ENCODE data around the gene MNX1.
A peak's percentile ranks its signal among the peaks of the same experiment; 100 is the strongest.

MNX1 gene

GRCh38 chr7:157054927-157055326, 44.5 kb upstream of the MNX1 start:
- no peak for DNase-seq (ENCODE audit: low read depth, low spot score)
- no peak for TF ChIP-seq CTCF (IDR thresholded peaks at IDR 0.05; ENCODE audit: low read depth, low read length)
- in situ Hi-C loops (cut with HindIII; ENCODE audit: low sequenced_read_pairs) = no loop called here
- no peak overlapping the region for H3K4me3 ChIP-seq (ENCODE audit: low read depth, low read length)

- in situ Hi-C loops (cut with HindIII; ENCODE audit: low sequenced_read_pairs) = no loop called here
- H3K4me3 ChIP-seq (ENCODE audit: low read depth, low read length) = no peak overlapping the region
- no peak for DNase-seq (ENCODE audit: low read depth, low spot score)
- TF ChIP-seq CTCF (IDR thresholded peaks at IDR 0.05; ENCODE audit: low read depth, low read length) = no peak
Measured at GRCh38 chr7:157053118-157053517, 42.7 kb upstream of the MNX1 start.

GRCh38 chr7:157047148-157047547, 36.7 kb upstream of the MNX1 start:
- no peak overlapping the region for H3K4me3 ChIP-seq (ENCODE audit: low read depth, low read length)
- in situ Hi-C loops (cut with HindIII; ENCODE audit: low sequenced_read_pairs) = no loop called here
- DNase-seq (ENCODE audit: low read depth, low spot score) = no peak
- TF ChIP-seq CTCF (IDR thresholded peaks at IDR 0.05; ENCODE audit: low read depth, low read length) = no peak

GRCh38 chr7:157046681-157047080, 36.2 kb upstream of the MNX1 start:
- no peak overlapping the region for H3K4me3 ChIP-seq (ENCODE audit: low read depth, low read length)
- peak; percentile 33 for DNase-seq (ENCODE audit: low read depth, low spot score)
- in situ Hi-C loops (cut with HindIII; ENCODE audit: low sequenced_read_pairs) = no loop called here
- TF ChIP-seq CTCF (IDR thresholded peaks at IDR 0.05; ENCODE audit: low read depth, low read length) = no peak

- in situ Hi-C loops (cut with HindIII; ENCODE audit: low sequenced_read_pairs) = no loop called here
- TF ChIP-seq CTCF (IDR thresholded peaks at IDR 0.05; ENCODE audit: low read depth, low read length) = no peak
- no peak overlapping the region for H3K4me3 ChIP-seq (ENCODE audit: low read depth, low read length)
- DNase-seq (ENCODE audit: low read depth, low spot score) = no peak
Measured at GRCh38 chr7:157044943-157045660, 34.6 kb upstream of the MNX1 start.

- in situ Hi-C loops (cut with HindIII; ENCODE audit: low sequenced_read_pairs) = no loop called here
- no peak overlapping the region for H3K4me3 ChIP-seq (ENCODE audit: low read depth, low read length)
- peak; percentile 53 for DNase-seq (ENCODE audit: low read depth, low spot score)
- TF ChIP-seq CTCF (IDR thresholded peaks at IDR 0.05; ENCODE audit: low read depth, low read length) = no peak
Measured at GRCh38 chr7:157044147-157044687, 33.8 kb upstream of the MNX1 start.

All from astrocyte of the spinal cord (primary cell).